Pancreas (tissue), 10 donors: ENCODE data around the gene VWF. TPM values are rescaled to one million over a fixed set of nuclear protein-coding genes. Genes with fewer than 3 reads are reported as not detected.

ENCODE experiments used
- ATAC-seq, 4 donors: fragments of 200-7000 bp; cut with Tn5 transposase; one replicate each; pipeline versions ENCODE4 v1.8.0 to v1.9.1; 2020; ENCODE audit warnings: mild to moderate bottlenecking in 4 of 4, moderate library complexity in 4 of 4
- DNase-seq, 6 donors: peaks; one replicate each; pipeline ENCODE4 v3.0.0-alpha.2; 2020
- FAIRE-seq: peaks from 2 replicates; lab custom pipeline; 2012; peaks lifted over from hg19 to GRCh38; lab: Jason Lieb, UNC
- H3K27ac ChIP-seq, 4 donors: fragments of 200-600 bp; sonication (generic); 1 replicate in 3 of 4; 2 replicates in 1 of 4; pipeline versions ENCODE4 v1.5.0 to v1.8.0; 2020
- H3K27me3 ChIP-seq, 4 donors: fragments of 200-600 bp; one replicate each; pipeline ENCODE4 v1.8.0; 2021
- H3K36me3 ChIP-seq, 3 donors: fragments of 200-600 bp; sonication (generic) in 1 of 3; one replicate each; pipeline versions ENCODE4 v1.5.0 to v1.8.0; 2020 to 2021
- H3K4me1 ChIP-seq, 3 donors: fragments of 200-600 bp; one replicate each; pipeline ENCODE4 v1.8.0; 2021
- H3K4me3 ChIP-seq, 4 donors: fragments of 200-600 bp; sonication (generic) in 2 of 4; one replicate each; pipeline versions ENCODE4 v1.5.0 to v1.8.0; 2020 to 2021
- H3K9me3 ChIP-seq, 4 donors: fragments of 200-600 bp; one replicate each; pipeline ENCODE4 v1.8.0; 2021
- WGBS, 2 donors: extraction: QIAGEN DNeasy Blood & Tissue Kit; methylation state at CpG; one replicate each; pipeline ENCODE4 v1.1.7; 2013; 5-methylcytosine and 5-hydroxymethylcytosine counted together
- intact Hi-C, 3 donors: fragments of 100-400 bp; cut with DNase I; formaldehyde crosslinking; loops; one replicate each; pipeline versions ENCODE4 v1.11.1 to v1.14.2; 2022
- polyA plus RNA-seq, 2 donors: library from polyadenylated mRNA; stranded (reverse); fragments of 200-250 nt; gene quantifications; one replicate each; pipeline ENCODE4 v1.2.3, GENCODE V29; 2013
- total RNA-seq, 6 donors: library from RNA; stranded (reverse); fragmentation: NEBNext Ultra II Directional in 4 of 6; extraction: Animal tissue kit (Norgen Biotek cat#: 25700) in 4 of 6; gene quantifications; one replicate each; pipeline versions ENCODE4 v1.2.1 to v1.2.4, GENCODE V29; 2021 to 2023
- TF ChIP-seq, protein P1 (sequence below), 4 donors: fragments of 200-600 bp; sonication (generic) in 3 of 4; IDR thresholded peaks; one replicate each; pipeline versions ENCODE4 v1.5.0 to v1.8.0; 2021; ENCODE audit warnings: antibody characterized with exemption in 4 of 4
- donor health status: healthy with polysubstance abuse.
- donor health status: DM: no; HTN: no; CAD: no; lungs with moderate emphysema.
- donor health status: DM: no; HTN: no; CAD: no.
- donor health status: control.
- donor health status: control.
- donor health status: Bipolar disorder and iron deficiency.
- donor health status: DM: yes; HTN: yes; CAD: no.
- donor health status: DM: no; HTN: no; CAD: no.
- donor health status: DM: no; HTN: no; CAD: no.
- donor health status: DM: yes; HTN: yes; CAD: no.

VWF gene
- total and polyA plus RNA-seq, 8 donors = 15.9 to 53.1 (median 29.1) TPM

DNA sequence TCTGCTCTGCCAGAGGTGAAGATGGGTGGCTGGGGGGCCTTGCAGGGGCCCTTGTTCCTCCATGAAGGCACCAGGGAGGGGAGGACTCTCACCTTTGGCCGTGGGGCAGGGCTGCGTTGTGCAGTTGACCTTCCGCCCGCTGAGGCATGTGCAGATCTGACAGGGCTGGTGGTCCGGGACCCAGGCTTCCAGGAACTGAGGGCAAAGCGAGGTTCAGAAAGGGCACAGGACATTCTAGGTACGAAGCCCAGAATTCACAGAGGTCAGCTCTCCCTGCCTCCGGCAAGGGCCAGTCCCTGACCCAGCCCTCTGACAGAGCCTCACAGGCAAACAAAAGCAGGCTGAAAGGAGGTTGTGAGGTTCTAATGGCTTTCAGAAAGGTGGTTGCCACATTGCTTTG, 139.0 kb downstream of the VWF start:
- DNase-seq (peak in 1 of 6 donors; percentile 44), ATAC-seq (no peak), FAIRE-seq (no peak)
- TF ChIP-seq, protein P1, sequence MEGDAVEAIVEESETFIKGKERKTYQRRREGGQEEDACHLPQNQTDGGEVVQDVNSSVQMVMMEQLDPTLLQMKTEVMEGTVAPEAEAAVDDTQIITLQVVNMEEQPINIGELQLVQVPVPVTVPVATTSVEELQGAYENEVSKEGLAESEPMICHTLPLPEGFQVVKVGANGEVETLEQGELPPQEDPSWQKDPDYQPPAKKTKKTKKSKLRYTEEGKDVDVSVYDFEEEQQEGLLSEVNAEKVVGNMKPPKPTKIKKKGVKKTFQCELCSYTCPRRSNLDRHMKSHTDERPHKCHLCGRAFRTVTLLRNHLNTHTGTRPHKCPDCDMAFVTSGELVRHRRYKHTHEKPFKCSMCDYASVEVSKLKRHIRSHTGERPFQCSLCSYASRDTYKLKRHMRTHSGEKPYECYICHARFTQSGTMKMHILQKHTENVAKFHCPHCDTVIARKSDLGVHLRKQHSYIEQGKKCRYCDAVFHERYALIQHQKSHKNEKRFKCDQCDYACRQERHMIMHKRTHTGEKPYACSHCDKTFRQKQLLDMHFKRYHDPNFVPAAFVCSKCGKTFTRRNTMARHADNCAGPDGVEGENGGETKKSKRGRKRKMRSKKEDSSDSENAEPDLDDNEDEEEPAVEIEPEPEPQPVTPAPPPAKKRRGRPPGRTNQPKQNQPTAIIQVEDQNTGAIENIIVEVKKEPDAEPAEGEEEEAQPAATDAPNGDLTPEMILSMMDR (IDR thresholded peaks at IDR 0.05) = no peak
- 59 to 62% methylated on average over 8 of the region's 8 CpGs for WGBS, 2 donors
- Histone ChIP-seq H3K9me3 (no peaks in the 10 kb centered on the region), H3K36me3 (no peaks in the 10 kb centered on the region), H3K27me3 (no peaks in the 10 kb centered on the region), H3K4me1 (no peaks in the 10 kb centered on the region), H3K27ac (no peak overlapping the region), H3K4me3 (no peak overlapping the region)
- intact Hi-C loops = loop anchor here in 2 of 3 donors (5.0 to 10.0 kb wide), 3 partner anchors 57 to 299 kb away; no protein-coding TSS in a partner anchor

GRCh38 chr12:5984873-5985272, 139.6 kb downstream of the VWF start:
- no peak for FAIRE-seq
- peak in 1 of 6 donors; percentile 28 for DNase-seq
- intact Hi-C loops = loop anchor here in 2 of 3 donors (5.0 to 10.0 kb wide), 3 partner anchors 57 to 300 kb away; no protein-coding TSS in a partner anchor
- no peak for ATAC-seq
- 45 to 47% methylated on average over 9 of the region's 9 CpGs for WGBS, 2 donors
- H3K4me1 ChIP-seq = no peaks in the 10 kb centered on the region
- H3K36me3 ChIP-seq = no peaks in the 10 kb centered on the region
- H3K27me3 ChIP-seq = no peaks in the 10 kb centered on the region
- no peak overlapping the region for H3K27ac ChIP-seq
- H3K4me3 ChIP-seq = no peak overlapping the region
- TF ChIP-seq, protein P1 (IDR thresholded peaks at IDR 0.05) = no peak
- no peaks in the 10 kb centered on the region for H3K9me3 ChIP-seq

DNA sequence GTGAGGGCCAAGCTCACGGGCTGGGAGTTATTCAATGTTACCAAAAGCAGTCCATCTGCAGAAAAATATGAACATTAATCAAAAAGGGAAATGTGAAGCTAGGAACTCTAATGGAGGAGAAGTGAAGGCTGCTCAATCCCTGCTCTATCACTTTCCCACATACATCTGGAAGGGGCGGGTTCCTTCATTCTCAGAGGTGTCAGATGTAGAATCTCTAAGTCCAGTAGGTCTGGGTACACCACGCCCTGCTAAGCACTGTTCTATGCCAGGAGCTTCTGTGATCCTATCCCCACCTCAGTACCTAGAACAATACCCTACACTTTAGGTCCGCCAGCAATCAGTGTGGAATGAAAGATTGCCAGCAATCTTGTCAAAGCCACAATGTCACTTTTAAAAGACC, 142.4 kb downstream of the VWF start:
- H3K9me3 ChIP-seq = no peaks in the 10 kb centered on the region
- no peaks in the 10 kb centered on the region for H3K4me1 ChIP-seq
- H3K4me3 ChIP-seq = no peak overlapping the region
- 54 to 63% methylated on average over 4 of the region's 4 CpGs for WGBS, 2 donors
- TF ChIP-seq, protein P1 (IDR thresholded peaks at IDR 0.05) = no peak
- H3K36me3 ChIP-seq = no peaks in the 10 kb centered on the region
- intact Hi-C loops = loop anchor here in 2 of 3 donors (10.0 kb wide), 2 partner anchors 63 to 303 kb away; no protein-coding TSS in a partner anchor
- FAIRE-seq (no peak), ATAC-seq (no peak), DNase-seq (no peak)
- H3K27me3 ChIP-seq = no peaks in the 10 kb centered on the region
- H3K27ac ChIP-seq = no peak overlapping the region

DNA sequence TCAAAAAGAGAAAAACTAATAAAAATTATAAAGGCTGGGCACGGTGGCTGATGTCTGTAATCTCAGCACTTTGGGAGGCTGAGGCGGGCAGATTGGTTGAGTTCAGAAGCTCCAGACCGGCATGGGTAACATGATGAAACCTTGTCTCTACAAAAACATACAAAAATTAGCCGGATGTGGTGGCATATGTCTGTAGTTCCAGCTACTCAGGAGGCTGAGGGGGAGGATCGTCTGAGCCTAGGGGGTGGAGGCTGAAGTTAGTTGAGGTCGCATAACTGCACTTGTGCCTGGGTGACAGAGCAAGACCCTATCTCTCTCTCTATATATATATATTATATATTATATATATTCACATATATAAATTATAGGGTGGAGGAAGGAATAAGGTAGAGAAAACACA, 146.9 kb downstream of the VWF start:
- Histone ChIP-seq H3K36me3 (no peaks in the 10 kb centered on the region), H3K4me3 (no peak overlapping the region), H3K4me1 (no peaks in the 10 kb centered on the region), H3K27me3 (no peaks in the 10 kb centered on the region), H3K27ac (no peak overlapping the region), H3K9me3 (no peaks in the 10 kb centered on the region)
- 58 to 71% methylated on average over 6 of the region's 6 CpGs for WGBS, 2 donors
- no peak for ATAC-seq
- no peak for FAIRE-seq
- TF ChIP-seq, protein P1 (IDR thresholded peaks at IDR 0.05) = no peak
- no peak for DNase-seq
- intact Hi-C loops = no loop called here

DNA sequence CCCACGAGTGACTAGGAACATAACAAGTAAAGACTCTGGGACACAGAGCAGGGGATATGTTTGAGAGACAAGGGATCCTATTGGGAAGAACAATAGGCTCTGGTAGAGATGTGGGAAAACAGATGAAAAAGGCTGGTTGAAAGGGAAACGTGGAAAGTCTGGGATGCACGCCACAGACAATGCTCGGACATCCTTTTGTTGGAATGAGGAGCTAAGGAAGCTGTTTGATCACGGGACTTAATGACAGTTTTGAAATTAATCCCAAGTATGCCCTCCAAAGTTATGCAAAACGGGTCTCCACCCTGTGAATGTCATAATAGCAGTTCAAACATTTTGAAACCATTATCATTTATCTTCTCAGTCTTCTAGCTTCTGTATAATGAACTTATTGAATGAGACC, 147.8 kb downstream of the VWF start:
- intact Hi-C loops = no loop called here
- Histone ChIP-seq H3K9me3 (no peaks in the 10 kb centered on the region), H3K36me3 (no peaks in the 10 kb centered on the region), H3K27ac (no peak overlapping the region), H3K27me3 (no peaks in the 10 kb centered on the region), H3K4me3 (no peak overlapping the region), H3K4me1 (no peaks in the 10 kb centered on the region)
- FAIRE-seq (no peak), ATAC-seq (no peak), DNase-seq (no peak)
- TF ChIP-seq, protein P1 (IDR thresholded peaks at IDR 0.05) = no peak
- WGBS, 2 donors = 31 to 33% methylated on average over 6 of the region's 6 CpGs
